Germinal center (tissue), 1 donor: ENCODE measurements around the gene HBEGF.

Source experiments
- DNase-seq: peaks from one replicate; pipeline ENCODE4 v3.0.0; 2012; ENCODE audit warnings: mixed read lengths, low spot score

Gene HBEGF

GRCh38 chr5:140302786-140303639 is 43.4 kb downstream of the HBEGF start, which contains the start of gene PFDN1:
PFDN1 (minus strand) TSS chr5:140303101; CDS start chr5:140303073, 28 bp downstream.
- DNase-seq, result peak; percentile 97

DNA sequence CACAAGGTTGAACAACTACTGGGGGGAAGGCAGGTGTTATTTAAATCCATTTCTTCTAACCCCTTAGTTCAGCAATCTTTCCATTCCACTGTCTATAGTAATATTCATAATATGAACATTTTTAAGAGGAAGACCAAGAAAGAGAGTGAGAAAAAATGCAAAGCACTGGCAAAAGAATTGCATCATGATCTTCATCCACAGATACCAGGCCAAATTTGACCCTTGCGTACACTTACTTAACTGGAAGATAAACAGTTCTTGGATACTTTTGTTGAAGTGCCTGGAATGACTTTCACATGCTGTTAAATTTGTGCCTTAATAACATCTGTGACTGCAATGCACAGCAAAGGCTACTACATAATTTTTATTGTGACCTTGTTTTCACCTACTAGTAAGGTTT is 45.3 kb downstream of the HBEGF start:
- DNase-seq, result no peak

DNA sequence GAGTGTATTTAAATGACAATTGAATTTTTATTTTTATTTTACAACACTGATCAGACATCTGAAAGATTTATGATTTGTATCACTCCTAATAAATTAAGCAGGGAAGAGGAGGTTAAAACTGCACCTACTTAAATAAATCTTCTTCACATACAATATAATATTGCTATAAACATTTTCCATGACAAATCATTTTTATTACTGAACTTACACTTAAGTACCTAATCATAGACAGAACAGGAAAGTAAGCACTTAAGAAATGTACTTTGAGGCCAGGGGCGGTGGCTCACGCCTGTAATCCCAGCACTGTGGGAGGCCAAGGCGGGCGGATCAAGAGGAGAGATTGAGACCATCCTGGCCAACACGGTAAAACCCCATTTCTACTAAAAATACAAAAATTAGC is 47.3 kb downstream of the HBEGF start:
- DNase-seq, result no peak

GRCh38 chr5:140298183-140298601 is 48.2 kb downstream of the HBEGF start:
- no peak for DNase-seq

- no peak for DNase-seq
These were observed 49.1 kb downstream of the HBEGF start for GRCh38 chr5:140297283-140297682.

DNA sequence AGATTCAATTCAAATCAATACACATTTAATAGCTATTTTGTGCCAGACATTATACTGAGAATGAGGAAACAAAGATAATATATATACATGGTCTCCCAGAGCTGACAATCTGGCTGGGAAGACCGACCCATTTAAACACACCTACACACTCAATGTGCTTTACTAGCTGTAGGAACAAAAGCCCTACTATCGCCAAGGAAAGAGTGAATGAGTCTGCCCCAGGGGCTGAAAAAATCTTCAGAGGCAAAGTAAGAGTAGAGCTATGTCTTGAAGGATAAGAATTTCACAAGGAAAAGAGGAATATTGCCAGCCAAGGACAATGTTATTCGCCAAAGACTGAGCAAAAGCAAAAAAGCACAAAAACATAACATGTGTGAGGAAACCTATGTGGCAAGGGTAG is 50.1 kb downstream of the HBEGF start:
- DNase-seq, result no peak

DNA sequence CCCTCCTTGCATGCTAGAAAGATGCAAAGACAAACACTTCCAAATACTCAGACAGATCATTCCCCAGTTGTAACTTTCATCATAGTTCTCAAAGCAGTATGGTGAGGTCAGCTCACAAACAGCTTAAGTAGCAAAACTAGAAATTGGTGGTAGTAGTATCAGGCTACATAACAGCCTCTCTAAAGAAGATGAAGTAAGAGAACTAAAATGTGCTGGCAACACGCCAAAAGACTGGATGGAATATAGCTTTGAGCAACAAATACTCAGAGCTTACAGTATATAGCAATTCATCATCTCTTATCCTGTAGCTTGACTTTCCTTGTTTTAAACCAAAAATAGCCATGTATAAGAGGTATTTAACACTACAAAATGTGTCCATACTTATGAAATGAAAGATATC is 51.0 kb downstream of the HBEGF start:
- DNase-seq, result no peak

- no peak for DNase-seq
These were observed 51.6 kb downstream of the HBEGF start for GRCh38 chr5:140294753-140295152.

GRCh38 chr5:140293849-140294100 is 52.6 kb downstream of the HBEGF start:
- no peak for DNase-seq

DNA sequence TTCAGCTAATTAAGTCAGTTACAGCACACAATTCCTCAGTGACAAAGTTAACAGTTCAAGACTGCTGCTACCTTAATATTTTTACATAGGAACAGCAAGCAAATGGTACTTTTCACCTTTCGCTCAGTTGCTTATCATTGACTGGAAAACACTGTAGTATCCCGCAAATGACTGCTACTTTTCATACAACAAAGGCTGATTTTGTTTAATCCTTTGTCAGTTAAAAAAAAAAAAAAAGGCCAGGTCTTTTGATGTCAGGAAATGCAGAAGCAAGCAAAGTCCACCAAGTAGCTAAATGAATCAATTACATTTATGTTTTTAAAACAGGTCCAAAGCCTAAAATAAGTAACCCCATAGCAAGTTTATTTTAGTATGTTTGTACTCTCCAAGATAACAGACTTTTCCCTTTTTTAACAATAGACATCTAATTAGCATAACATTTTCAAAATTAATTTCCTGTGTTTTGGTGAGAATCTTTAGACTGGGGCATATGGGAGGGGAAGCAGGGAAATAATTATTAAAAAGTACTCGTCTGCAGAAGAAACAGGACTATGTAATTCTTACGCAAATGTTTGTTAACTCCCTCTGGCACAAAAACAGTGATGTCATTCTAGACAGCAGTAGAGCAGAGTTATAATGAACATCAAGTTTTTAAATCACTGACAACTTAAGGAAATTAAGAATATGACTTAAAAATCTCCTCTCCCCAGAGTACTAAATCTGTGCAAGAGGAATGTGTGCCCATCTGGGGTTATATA is 53.1 kb downstream of the HBEGF start:
- DNase-seq, result no peak

GRCh38 chr5:140292212-140293036 is 54.0 kb downstream of the HBEGF start:
- no peak for DNase-seq

GRCh38 chr5:140287801-140288521 is 58.4 kb downstream of the HBEGF start:
- DNase-seq, result no peak

DNA sequence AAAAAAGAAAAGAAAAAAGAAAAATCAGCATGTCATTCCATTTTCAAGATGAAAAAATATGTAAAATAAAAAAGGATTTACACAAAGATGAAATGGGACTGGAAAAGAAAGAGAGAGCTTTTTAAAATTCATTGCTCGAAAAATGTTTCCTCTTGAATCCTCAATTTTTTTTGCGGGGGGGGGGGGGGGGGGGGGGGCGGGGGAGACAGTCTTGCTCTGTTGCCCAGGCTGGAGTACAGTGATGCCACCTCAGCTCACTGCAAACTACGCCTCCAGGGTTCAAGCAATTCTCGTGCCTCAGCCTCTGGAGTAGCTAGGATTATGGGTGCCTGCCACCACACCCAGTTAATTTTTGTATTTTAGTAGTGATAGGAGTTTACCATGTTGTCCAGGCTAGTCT is 60.0 kb downstream of the HBEGF start:
- DNase-seq, result no peak

GRCh38 chr5:140284013-140284412 is 62.4 kb downstream of the HBEGF start:
- DNase-seq, result no peak
